Activated naive CD4-positive, alpha-beta T cell (primary cell): ENCODE measurements around the gene RUBCNL.
"Not testable (repeated sequence)": the region's sequence is repeated elsewhere in the genome, so short reads cannot be mapped to it uniquely, and the experiment has no call there.

Experiments
- DNase-seq, 4 experiments: peaks; one replicate each; lab custom pipeline; 2025; lab: John Stamatoyannopoulos, UW

RUBCNL gene, protein sequence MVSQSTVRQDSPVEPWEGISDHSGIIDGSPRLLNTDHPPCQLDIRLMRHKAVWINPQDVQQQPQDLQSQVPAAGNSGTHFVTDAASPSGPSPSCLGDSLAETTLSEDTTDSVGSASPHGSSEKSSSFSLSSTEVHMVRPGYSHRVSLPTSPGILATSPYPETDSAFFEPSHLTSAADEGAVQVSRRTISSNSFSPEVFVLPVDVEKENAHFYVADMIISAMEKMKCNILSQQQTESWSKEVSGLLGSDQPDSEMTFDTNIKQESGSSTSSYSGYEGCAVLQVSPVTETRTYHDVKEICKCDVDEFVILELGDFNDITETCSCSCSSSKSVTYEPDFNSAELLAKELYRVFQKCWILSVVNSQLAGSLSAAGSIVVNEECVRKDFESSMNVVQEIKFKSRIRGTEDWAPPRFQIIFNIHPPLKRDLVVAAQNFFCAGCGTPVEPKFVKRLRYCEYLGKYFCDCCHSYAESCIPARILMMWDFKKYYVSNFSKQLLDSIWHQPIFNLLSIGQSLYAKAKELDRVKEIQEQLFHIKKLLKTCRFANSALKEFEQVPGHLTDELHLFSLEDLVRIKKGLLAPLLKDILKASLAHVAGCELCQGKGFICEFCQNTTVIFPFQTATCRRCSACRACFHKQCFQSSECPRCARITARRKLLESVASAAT

GRCh38 chr13:46387064-46387851 is at the start of gene RUBCNL:
Gene RUBCNL (minus strand): TSS chr13:46387252. CDS start chr13:46372475, 14,777 bp downstream.
- no peak for DNase-seq

- DNase-seq, result not testable (repeated sequence)
Measured at GRCh38 chr13:46429558-46429957, 42.5 kb upstream of the RUBCNL start.

DNA sequence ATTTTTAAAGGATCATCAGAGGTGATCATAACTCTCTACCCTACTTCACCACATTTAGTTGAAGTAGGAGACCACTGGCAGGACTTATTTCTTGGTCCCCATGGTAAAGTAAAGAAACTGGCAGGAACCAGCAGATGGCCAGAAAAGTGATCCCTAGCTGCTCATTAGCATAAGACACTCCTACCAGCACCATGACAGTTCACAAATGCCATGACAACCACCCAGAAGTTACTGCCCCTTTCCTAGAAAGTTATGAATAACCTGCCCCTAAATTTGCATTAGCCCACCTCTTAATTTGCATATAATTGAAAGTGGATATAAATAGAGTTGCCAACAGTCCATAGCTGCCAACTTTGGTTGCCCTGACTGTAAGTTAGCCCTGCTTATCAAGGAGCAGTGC is 18.4 kb upstream of the RUBCNL start:
- DNase-seq, result no peak

DNA sequence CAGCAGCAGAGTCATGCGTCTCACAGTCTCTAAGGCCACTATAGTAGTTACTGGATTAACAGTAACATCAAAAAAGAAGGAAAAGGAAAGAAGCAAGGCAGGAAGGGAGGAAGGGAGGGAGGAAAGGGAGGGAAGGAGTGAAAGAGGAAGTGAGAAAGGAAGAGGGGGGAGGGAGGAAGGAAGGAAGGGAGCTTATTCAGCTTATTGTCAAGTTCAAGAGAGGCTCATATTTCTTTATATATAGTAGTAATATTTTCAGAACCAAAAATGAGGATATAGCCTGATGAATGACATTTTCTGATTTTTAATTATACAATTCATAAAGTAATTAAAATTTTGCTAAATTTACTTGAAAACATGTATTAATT is 17.7 kb upstream of the RUBCNL start:
- DNase-seq, result no peak

GRCh38 chr13:46403851-46404732 is 17.0 kb upstream of the RUBCNL start:
- no peak for DNase-seq

- no peak for DNase-seq
Measured at GRCh38 chr13:46402178-46402577, 15.1 kb upstream of the RUBCNL start.

GRCh38 chr13:46401432-46401831 is 14.4 kb upstream of the RUBCNL start:
- DNase-seq, result no peak

- DNase-seq, result no peak
Measured at GRCh38 chr13:46396341-46396740, 9.3 kb upstream of the RUBCNL start.

DNA sequence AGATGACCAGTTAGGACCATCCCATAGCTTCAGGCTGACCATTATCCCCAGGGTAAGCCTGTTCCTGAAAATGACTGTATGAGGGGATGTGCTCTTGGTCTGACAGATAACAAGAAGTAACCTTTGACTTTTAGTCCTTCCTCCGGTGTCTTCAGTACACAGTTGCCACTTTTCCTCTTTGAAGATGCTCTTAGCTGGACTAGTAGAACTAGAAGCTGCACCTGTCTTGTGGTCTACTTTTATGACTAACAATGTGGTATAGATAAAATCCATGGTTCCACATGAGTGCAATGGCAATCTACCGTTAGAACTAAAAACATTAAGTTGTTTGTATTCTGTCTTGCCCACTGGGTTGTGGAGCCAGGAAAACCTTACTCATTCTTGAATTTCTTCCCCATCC is 5.9 kb upstream of the RUBCNL start:
- DNase-seq, result no peak

GRCh38 chr13:46389457-46390451 is 2.7 kb upstream of the RUBCNL start:
- no peak for DNase-seq

- no peak for DNase-seq
Measured at GRCh38 chr13:46388846-46389245, 1.8 kb upstream of the RUBCNL start.

GRCh38 chr13:46388308-46388707 is 1.3 kb upstream of the RUBCNL start:
- no peak for DNase-seq

GRCh38 chr13:46386392-46387063 is 524 bp downstream of the RUBCNL start:
- no peak for DNase-seq

GRCh38 chr13:46385946-46386345 is 1.1 kb downstream of the RUBCNL start:
- no peak for DNase-seq

GRCh38 chr13:46383383-46383782 is 3.7 kb downstream of the RUBCNL start:
- DNase-seq, result no peak

DNA sequence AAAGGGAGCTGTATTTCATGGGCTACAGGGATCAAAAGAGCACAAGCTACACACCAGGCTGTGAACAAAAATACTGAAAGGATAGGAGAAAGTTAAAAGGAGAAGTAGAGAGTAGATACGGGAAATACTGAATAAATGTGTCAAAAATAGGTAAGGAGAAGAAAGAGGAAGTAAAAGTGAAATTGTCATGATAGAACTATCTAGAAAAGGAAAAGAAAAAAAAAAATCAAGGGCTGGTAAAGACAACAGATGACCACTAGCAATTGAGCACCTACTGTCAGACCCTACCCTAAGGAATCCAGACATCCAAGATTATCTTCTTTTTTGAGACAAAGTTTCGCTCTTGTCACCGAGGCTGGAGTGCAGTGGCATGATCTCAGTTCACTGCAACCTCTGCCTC is 4.8 kb downstream of the RUBCNL start:
- DNase-seq, result no peak

GRCh38 chr13:46380242-46380641 is 6.8 kb downstream of the RUBCNL start:
- DNase-seq, result no peak

DNA sequence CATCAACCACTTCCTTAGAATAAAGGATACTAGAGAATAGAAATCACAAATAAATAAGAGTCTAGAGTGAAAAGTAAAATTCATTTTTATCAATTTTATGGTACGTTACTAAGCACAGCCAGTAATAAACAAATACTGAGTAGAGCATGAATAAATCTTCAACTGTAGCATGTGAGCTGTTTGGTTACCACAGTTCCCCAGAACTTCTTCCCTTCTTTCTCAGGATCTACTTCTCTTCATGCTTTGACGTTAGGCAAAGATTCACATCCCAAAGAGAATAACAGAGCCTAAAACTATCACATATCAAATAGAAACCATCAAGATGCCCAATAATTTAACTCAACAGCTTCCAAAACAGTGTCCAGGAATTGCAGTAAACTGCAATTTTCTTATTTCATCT is 7.4 kb downstream of the RUBCNL start:
- no peak for DNase-seq

GRCh38 chr13:46378411-46378810 is 8.6 kb downstream of the RUBCNL start:
- no peak for DNase-seq

DNA sequence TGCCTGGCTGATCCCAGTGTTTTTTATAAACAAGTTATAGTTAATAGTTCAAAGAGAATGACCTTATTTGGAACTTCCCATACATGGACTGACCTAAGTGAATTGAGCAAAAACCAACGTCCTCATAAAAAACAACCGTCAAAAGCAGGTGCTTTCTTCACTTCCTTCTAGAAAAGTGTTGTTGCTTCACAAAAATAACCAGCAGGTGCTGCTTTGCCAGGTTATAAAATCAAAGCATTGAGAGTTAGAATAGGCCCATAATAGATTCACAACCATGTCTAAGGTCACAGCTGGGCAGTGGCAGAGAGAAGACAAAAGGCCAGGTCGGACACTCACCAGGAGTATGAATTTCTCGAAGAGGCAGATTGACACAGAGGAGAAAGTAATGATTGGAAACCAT is 9.5 kb downstream of the RUBCNL start:
- DNase-seq, result no peak
